Measurements from ENCODE around the gene NTRK2.

The NTRK2 gene

DNA sequence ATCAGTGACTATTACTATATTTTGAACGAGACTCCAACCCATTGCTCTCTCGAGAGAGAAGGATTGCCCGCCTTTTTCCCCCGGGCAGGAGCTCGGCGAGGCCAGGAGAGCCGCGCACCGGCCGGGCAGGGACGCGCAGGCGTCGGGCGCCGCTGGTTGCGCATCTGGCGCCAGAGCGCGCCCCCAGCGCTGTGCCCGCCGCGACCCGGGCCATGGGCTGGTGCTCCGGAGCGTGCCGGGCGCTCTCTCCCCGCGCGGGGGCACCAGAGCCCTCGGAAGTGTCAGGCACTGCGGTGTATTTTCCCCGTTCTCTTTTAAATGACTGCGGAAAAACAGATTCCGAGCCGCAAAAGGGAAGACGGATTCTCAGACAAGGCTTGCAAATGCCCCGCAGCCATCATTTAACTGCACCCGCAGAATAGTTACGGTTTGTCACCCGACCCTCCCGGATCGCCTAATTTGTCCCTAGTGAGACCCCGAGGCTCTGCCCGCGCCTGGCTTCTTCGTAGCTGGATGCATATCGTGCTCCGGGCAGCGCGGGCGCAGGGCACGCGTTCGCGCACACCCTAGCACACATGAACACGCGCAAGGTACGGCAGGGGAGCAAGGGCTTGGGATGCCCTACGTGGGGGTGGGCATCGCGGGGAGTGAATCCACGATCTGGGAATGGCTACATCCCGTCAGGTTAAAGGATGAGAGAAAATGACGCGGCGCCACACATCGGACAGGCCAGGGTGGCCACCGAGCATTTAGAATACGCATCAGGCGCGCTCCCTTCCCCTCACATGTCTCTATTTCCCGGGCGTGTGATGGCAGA lies 1.1 kb upstream of the NTRK2 start:
- no peak overlapping the region for H4K91ac ChIP-seq (ENCODE audit: low read depth, low read length)
- no peak overlapping the region for H4K8ac ChIP-seq (ENCODE audit: low read depth, low read length)
- WGBS (ENCODE audit: extremely low coverage, insufficient coverage, insufficient read length), result no CpG with 5 or more reads among the region's 76 CpGs
- H3K4me1 ChIP-seq (ENCODE audit: control insufficient read depth in 1 of 2, insufficient read depth in 2 of 2, low read length in 2 of 2), result peaks cover 11 to 26% of the 10 kb centered on the region in 2 experiments
- H2AFZ ChIP-seq (ENCODE audit: insufficient read depth, low read length, poor library complexity), result peak overlapping the region; percentile 17
- no peak overlapping the region for H2AK5ac ChIP-seq (ENCODE audit: low read length)
- H4K12ac ChIP-seq (ENCODE audit: low read depth, low read length), result no peak overlapping the region
- H3K27ac ChIP-seq (ENCODE audit: low read depth, low read length), result no peak overlapping the region
- DNase-seq, result peak; percentile 71 to 84
- no peak overlapping the region for H2BK5ac ChIP-seq (ENCODE audit: low read depth, low read length, poor library complexity)
- H3K4me2 ChIP-seq (ENCODE audit: low read length), result peak overlapping the region; percentile 90
- peaks cover 22% of the 10 kb centered on the region for H3K27me3 ChIP-seq (ENCODE audit: insufficient read depth, low read length)
- H3K79me2 ChIP-seq (ENCODE audit: control insufficient read depth, insufficient read depth, low read length, poor library complexity), result no peaks in the 10 kb centered on the region
- no peak overlapping the region for H3K9ac ChIP-seq (ENCODE audit: low read length)
- no peak overlapping the region for H3K23ac ChIP-seq (ENCODE audit: low read length)
- no peak overlapping the region for H2BK120ac ChIP-seq (ENCODE audit: insufficient read depth, low read length, poor library complexity)
- H2BK12ac ChIP-seq (ENCODE audit: low read length), result no peak overlapping the region
- no peak overlapping the region for H3K4ac ChIP-seq (ENCODE audit: low read depth, low read length)
- no peak overlapping the region for H3K18ac ChIP-seq (ENCODE audit: low read length)
- H3K14ac ChIP-seq (ENCODE audit: low read length), result no peak overlapping the region
- H3K4me3 ChIP-seq (ENCODE audit: low read depth, low read length), result peak overlapping the region; percentile 79
- H3K36me3 ChIP-seq (ENCODE audit: control insufficient read depth in 1 of 2, insufficient read depth in 2 of 2, low read length in 2 of 2), result no peaks in the 10 kb centered on the region
- peaks cover 3% of the 10 kb centered on the region for H3K9me3 ChIP-seq (ENCODE audit: insufficient read depth, low read depth, low read length)
- no peaks in the 10 kb centered on the region for H3K79me1 ChIP-seq (ENCODE audit: low read length)

DNA sequence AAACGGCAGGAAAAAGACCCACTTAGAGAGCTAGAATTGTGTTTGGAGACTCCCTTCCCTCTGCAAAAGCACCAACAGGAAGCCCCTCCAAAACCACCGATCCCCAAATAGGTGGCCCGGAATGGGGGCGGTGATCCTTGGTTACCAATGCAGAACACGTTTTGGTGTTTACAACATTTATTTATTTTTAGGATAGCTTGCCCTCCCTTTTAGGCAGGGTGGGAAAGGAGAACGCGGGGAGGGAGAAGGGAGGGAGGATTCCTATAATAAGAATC lies 579 bp upstream of the NTRK2 start:
- Histone ChIP-seq H3K9me3 (ENCODE audit: insufficient read depth, low read depth, low read length) (peaks cover 3% of the 10 kb centered on the region), H2BK5ac (ENCODE audit: low read depth, low read length, poor library complexity) (no peak overlapping the region), H3K79me1 (ENCODE audit: low read length) (no peaks in the 10 kb centered on the region), H3K18ac (ENCODE audit: low read length) (no peak overlapping the region), H2BK120ac (ENCODE audit: insufficient read depth, low read length, poor library complexity) (no peak overlapping the region), H3K4ac (ENCODE audit: low read depth, low read length) (no peak overlapping the region), H3K27ac (ENCODE audit: low read depth, low read length) (no peak overlapping the region), H3K4me3 (ENCODE audit: low read depth, low read length) (peak overlapping the region; percentile 60), H3K27me3 (ENCODE audit: insufficient read depth, low read length) (peaks cover 22% of the 10 kb centered on the region), H2AFZ (ENCODE audit: insufficient read depth, low read length, poor library complexity) (no peak overlapping the region), H3K9ac (ENCODE audit: low read length) (no peak overlapping the region), H2AK5ac (ENCODE audit: low read length) (no peak overlapping the region), H3K23ac (ENCODE audit: low read length) (no peak overlapping the region), H3K4me1 (ENCODE audit: control insufficient read depth in 1 of 2, insufficient read depth in 2 of 2, low read length in 2 of 2) (peaks cover 11 to 26% of the 10 kb centered on the region in 2 experiments), H3K79me2 (ENCODE audit: control insufficient read depth, insufficient read depth, low read length, poor library complexity) (no peaks in the 10 kb centered on the region), H3K4me2 (ENCODE audit: low read length) (peak overlapping the region; percentile 90), H4K91ac (ENCODE audit: low read depth, low read length) (no peak overlapping the region), H3K14ac (ENCODE audit: low read length) (no peak overlapping the region), H4K12ac (ENCODE audit: low read depth, low read length) (no peak overlapping the region), H3K36me3 (ENCODE audit: control insufficient read depth in 1 of 2, insufficient read depth in 2 of 2, low read length in 2 of 2) (no peaks in the 10 kb centered on the region), H2BK12ac (ENCODE audit: low read length) (no peak overlapping the region), H4K8ac (ENCODE audit: low read depth, low read length) (no peak overlapping the region)
- WGBS (ENCODE audit: extremely low coverage, insufficient coverage, insufficient read length), result no CpG with 5 or more reads among the region's 7 CpGs
- no peak for DNase-seq

DNA sequence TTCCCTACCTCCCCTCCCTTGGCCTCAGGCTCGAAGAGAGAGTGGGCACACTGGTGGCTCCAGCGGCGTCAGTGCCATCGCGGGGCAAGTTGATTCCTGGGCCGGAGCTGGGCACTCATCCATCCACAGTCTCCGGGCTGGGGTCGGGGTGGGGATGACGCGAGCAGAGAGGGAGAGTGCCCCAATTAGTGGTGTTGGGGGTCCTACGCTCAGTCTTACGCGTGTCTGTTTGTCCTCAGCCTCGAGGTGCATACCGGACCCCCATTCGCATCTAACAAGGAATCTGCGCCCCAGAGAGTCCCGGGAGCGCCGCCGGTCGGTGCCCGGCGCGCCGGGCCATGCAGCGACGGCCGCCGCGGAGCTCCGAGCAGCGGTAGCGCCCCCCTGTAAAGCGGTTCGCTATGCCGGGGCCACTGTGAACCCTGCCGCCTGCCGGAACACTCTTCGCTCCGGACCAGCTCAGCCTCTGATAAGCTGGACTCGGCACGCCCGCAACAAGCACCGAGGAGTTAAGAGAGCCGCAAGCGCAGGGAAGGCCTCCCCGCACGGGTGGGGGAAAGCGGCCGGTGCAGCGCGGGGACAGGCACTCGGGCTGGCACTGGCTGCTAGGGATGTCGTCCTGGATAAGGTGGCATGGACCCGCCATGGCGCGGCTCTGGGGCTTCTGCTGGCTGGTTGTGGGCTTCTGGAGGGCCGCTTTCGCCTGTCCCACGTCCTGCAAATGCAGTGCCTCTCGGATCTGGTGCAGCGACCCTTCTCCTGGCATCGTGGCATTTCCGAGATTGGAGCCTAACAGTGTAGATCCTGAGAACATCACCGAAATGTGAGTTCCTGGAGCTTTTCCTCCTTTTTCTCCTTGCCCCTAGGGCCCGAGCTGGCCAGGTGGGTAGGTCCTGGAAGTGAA lies 861 bp downstream of the NTRK2 start:
- H3K4me3 ChIP-seq (ENCODE audit: low read depth, low read length), result peak overlapping the region; percentile 63
- no peak overlapping the region for H4K91ac ChIP-seq (ENCODE audit: low read depth, low read length)
- H3K36me3 ChIP-seq (ENCODE audit: control insufficient read depth in 1 of 2, insufficient read depth in 2 of 2, low read length in 2 of 2), result no peaks in the 10 kb centered on the region
- no peaks in the 10 kb centered on the region for H3K79me1 ChIP-seq (ENCODE audit: low read length)
- H2AFZ ChIP-seq (ENCODE audit: insufficient read depth, low read length, poor library complexity), result peak overlapping the region; percentile 5
- no peak overlapping the region for H2BK5ac ChIP-seq (ENCODE audit: low read depth, low read length, poor library complexity)
- no CpG with 5 or more reads among the region's 67 CpGs for WGBS (ENCODE audit: extremely low coverage, insufficient coverage, insufficient read length)
- H4K12ac ChIP-seq (ENCODE audit: low read depth, low read length), result no peak overlapping the region
- peaks cover 11 to 26% of the 10 kb centered on the region in 2 experiments for H3K4me1 ChIP-seq (ENCODE audit: control insufficient read depth in 1 of 2, insufficient read depth in 2 of 2, low read length in 2 of 2)
- DNase-seq, result no peak
- H2BK12ac ChIP-seq (ENCODE audit: low read length), result no peak overlapping the region
- H3K14ac ChIP-seq (ENCODE audit: low read length), result no peak overlapping the region
- no peak overlapping the region for H2BK120ac ChIP-seq (ENCODE audit: insufficient read depth, low read length, poor library complexity)
- no peak overlapping the region for H3K9ac ChIP-seq (ENCODE audit: low read length)
- H3K79me2 ChIP-seq (ENCODE audit: control insufficient read depth, insufficient read depth, low read length, poor library complexity), result no peaks in the 10 kb centered on the region
- peaks cover 22% of the 10 kb centered on the region for H3K27me3 ChIP-seq (ENCODE audit: insufficient read depth, low read length)
- no peak overlapping the region for H3K4ac ChIP-seq (ENCODE audit: low read depth, low read length)
- no peak overlapping the region for H3K23ac ChIP-seq (ENCODE audit: low read length)
- H2AK5ac ChIP-seq (ENCODE audit: low read length), result no peak overlapping the region
- H3K4me2 ChIP-seq (ENCODE audit: low read length), result peak overlapping the region; percentile 90
- no peak overlapping the region for H4K8ac ChIP-seq (ENCODE audit: low read depth, low read length)
- peaks cover 3% of the 10 kb centered on the region for H3K9me3 ChIP-seq (ENCODE audit: insufficient read depth, low read depth, low read length)
- H3K27ac ChIP-seq (ENCODE audit: low read depth, low read length), result no peak overlapping the region
- H3K18ac ChIP-seq (ENCODE audit: low read length), result no peak overlapping the region

DNA sequence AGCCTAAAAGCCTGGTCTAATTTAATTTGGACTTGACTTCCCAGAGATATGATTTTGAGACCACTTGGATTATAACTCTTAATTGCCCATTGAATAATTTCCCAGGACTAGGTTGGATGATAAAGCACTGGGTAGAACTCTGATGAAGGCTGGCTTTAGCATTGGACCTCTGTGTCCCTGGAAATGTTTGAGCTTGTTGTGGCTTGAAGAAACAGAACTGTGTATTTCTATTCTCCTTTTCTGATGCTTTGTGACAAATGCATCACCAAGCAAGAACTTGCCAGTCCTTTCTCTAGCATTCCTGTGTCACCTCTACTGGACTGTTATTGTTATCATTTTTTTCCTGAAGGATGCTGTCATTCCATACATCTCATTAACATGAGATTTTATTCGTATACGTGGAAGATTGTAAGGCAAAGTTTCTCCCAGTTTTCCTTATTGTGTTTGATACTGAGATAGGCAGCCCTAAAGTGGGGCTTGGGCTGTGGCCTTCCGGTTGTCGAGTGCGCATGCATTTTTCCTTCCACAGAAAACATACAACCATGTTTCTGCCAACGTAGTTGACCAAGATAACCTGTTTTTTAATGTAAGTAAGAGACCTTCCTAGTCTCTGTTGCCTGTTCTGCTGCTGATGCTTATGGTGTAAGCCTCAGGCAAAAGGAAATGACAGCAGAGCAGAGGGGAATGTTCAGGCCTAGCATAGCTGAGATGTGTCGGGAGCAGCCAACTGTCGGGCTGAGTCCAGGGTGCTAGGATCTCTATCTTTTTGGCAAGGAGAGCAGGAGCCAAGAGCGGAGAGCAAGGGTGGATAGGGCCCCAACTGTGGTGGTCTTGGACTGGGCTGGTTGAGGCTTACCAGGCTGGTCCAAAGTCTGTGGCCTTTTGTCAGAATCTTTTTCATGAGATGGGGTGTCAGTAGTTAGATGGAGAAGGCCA lies 2.3 kb downstream of the NTRK2 start:
- H3K14ac ChIP-seq (ENCODE audit: low read length), result no peak overlapping the region
- no peak overlapping the region for H3K23ac ChIP-seq (ENCODE audit: low read length)
- no peak overlapping the region for H3K4ac ChIP-seq (ENCODE audit: low read depth, low read length)
- H2BK12ac ChIP-seq (ENCODE audit: low read length), result no peak overlapping the region
- no peak overlapping the region for H4K91ac ChIP-seq (ENCODE audit: low read depth, low read length)
- no peaks in the 10 kb centered on the region for H3K79me2 ChIP-seq (ENCODE audit: control insufficient read depth, insufficient read depth, low read length, poor library complexity)
- peaks cover 22% of the 10 kb centered on the region for H3K27me3 ChIP-seq (ENCODE audit: insufficient read depth, low read length)
- no peak overlapping the region for H3K4me2 ChIP-seq (ENCODE audit: low read length)
- no peaks in the 10 kb centered on the region for H3K79me1 ChIP-seq (ENCODE audit: low read length)
- no peak overlapping the region for H3K9ac ChIP-seq (ENCODE audit: low read length)
- no peak overlapping the region for H2BK5ac ChIP-seq (ENCODE audit: low read depth, low read length, poor library complexity)
- H2AK5ac ChIP-seq (ENCODE audit: low read length), result no peak overlapping the region
- H2AFZ ChIP-seq (ENCODE audit: insufficient read depth, low read length, poor library complexity), result no peak overlapping the region
- no peak overlapping the region for H4K12ac ChIP-seq (ENCODE audit: low read depth, low read length)
- no peak overlapping the region for H3K27ac ChIP-seq (ENCODE audit: low read depth, low read length)
- WGBS (ENCODE audit: extremely low coverage, insufficient coverage, insufficient read length), result no CpG with 5 or more reads among the region's 9 CpGs
- H3K4me3 ChIP-seq (ENCODE audit: low read depth, low read length), result no peak overlapping the region
- H3K9me3 ChIP-seq (ENCODE audit: insufficient read depth, low read depth, low read length), result peaks cover 3% of the 10 kb centered on the region
- H2BK120ac ChIP-seq (ENCODE audit: insufficient read depth, low read length, poor library complexity), result no peak overlapping the region
- no peak overlapping the region for H3K18ac ChIP-seq (ENCODE audit: low read length)
- H3K4me1 ChIP-seq (ENCODE audit: control insufficient read depth in 1 of 2, insufficient read depth in 2 of 2, low read length in 2 of 2), result peaks cover 11 to 26% of the 10 kb centered on the region in 2 experiments
- no peak for DNase-seq
- no peaks in the 10 kb centered on the region for H3K36me3 ChIP-seq (ENCODE audit: control insufficient read depth in 1 of 2, insufficient read depth in 2 of 2, low read length in 2 of 2)
- H4K8ac ChIP-seq (ENCODE audit: low read depth, low read length), result no peak overlapping the region

Data from trophoblast cell (in vitro differentiated cells and primary cell).